Breast epithelium (tissue), 3 donors: ENCODE data around the gene ATXN1L.

Source experiments
- POLR2AphosphoS5 ChIP-seq, 3 donors: sonication (generic); formaldehyde crosslinking; IDR thresholded peaks; one replicate each; pipeline ENCODE4 v1.6.1; 2017; ENCODE audit warnings: antibody characterized with exemption in 3 of 3
- TF ChIP-seq, protein P1 (sequence below), 3 donors: fragments of 450-650 bp; IDR thresholded peaks; one replicate each; pipeline ENCODE4 v1.5.1; 2016 to 2017; ENCODE audit warnings: antibody characterized with exemption in 3 of 3, mild to moderate bottlenecking in 3 of 3, moderate library complexity in 3 of 3

DNA sequence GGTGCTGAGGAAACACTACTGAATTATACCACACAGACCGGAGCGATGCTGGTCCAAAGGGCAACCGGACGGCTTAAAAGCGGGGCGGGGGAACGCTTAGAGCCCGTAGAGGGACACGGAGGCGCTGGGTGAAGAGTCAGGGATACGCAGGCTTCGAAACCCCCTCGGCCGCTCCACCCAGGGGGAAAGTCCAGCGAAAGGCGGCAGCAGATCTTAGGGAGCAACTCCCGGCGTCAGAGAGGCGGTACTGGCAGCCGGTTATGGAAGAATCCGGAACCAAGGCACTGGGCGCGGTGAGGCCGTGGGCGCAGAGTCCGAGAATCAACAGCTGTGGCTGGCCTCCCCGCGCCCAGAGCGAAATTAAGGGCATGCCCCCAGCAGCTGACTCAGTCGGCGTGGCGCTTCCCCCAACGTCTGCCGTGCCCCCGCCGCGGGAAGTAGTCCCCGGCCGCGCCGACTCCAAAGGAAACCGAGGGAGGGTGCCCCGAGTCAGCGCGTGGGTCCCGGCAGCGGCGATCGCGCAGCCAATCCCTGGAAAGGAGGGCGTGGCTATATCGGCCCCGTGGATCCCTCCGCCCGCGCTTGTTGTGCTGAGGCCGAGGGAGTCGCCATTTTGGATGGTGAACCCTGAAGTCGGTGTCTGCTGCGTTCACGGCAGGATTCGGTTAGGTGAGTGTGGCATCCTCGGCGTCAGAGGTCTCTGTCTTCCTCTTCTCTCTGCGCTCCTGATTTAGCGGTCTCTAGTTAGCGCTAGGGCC is 49.3 kb downstream of the ATXN1L start, which contains the start of gene IST1:
- TF ChIP-seq, protein P1, sequence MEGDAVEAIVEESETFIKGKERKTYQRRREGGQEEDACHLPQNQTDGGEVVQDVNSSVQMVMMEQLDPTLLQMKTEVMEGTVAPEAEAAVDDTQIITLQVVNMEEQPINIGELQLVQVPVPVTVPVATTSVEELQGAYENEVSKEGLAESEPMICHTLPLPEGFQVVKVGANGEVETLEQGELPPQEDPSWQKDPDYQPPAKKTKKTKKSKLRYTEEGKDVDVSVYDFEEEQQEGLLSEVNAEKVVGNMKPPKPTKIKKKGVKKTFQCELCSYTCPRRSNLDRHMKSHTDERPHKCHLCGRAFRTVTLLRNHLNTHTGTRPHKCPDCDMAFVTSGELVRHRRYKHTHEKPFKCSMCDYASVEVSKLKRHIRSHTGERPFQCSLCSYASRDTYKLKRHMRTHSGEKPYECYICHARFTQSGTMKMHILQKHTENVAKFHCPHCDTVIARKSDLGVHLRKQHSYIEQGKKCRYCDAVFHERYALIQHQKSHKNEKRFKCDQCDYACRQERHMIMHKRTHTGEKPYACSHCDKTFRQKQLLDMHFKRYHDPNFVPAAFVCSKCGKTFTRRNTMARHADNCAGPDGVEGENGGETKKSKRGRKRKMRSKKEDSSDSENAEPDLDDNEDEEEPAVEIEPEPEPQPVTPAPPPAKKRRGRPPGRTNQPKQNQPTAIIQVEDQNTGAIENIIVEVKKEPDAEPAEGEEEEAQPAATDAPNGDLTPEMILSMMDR (IDR thresholded peaks at IDR 0.05) = peak in 1 of 3 donors; percentile 10
- peak; percentile 91 to 99 (median 95) for TF ChIP-seq POLR2AphosphoS5 (IDR thresholded peaks at IDR 0.05)
